Thyroid gland (tissue), 4 donors: Measurements from ENCODE around the gene SPTBN1. TPM values are rescaled to one million over a fixed set of nuclear protein-coding genes. Genes with fewer than 3 reads are reported as not detected.
A peak's percentile ranks its signal among the peaks of the same experiment; 100 is the strongest.

ENCODE experiments used
- DNase-seq, 2 donors: peaks; one replicate each; pipeline ENCODE4 v3.0.0-alpha.2; 2019
- H3K27ac ChIP-seq, 3 donors: fragments of 200-600 bp; sonication (generic); 1 replicate in 2 of 3; 2 replicates in 1 of 3; pipeline ENCODE4 v1.5.1; 2016 to 2019; ENCODE audit warnings: mild to moderate bottlenecking in 1 of 3, moderate library complexity in 1 of 3
- H3K27me3 ChIP-seq: fragments of 200-600 bp; sonication (generic); one replicate; pipeline ENCODE4 v1.5.1; 2019
- H3K36me3 ChIP-seq, 2 donors: fragments of 200-600 bp; sonication (generic); one replicate each; pipeline ENCODE4 v1.5.1; 2016 to 2019
- H3K4me1 ChIP-seq, 2 donors: fragments of 200-600 bp; sonication (generic); one replicate each; pipeline ENCODE4 v1.5.1; 2017 to 2019
- H3K4me3 ChIP-seq, 3 donors: fragments of 200-600 bp; sonication (generic); replicated peaks in 1 of 3; 1 replicate in 2 of 3; 2 replicates in 1 of 3; pipeline ENCODE4 v1.5.1; 2016; ENCODE audit warnings: mild to moderate bottlenecking in 1 of 3
- H3K9me3 ChIP-seq: fragments of 200-600 bp; sonication (generic); one replicate; pipeline ENCODE4 v1.5.1; 2017
- POLR2A ChIP-seq, 2 donors: fragments of 450-650 bp; IDR thresholded peaks; one replicate each; pipeline ENCODE4 v1.6.1; 2017; ENCODE audit warnings: antibody characterized with exemption in 2 of 2, mild to moderate bottlenecking in 2 of 2, moderate library complexity in 1 of 2
- WGBS, 2 donors: methylation state at CpG; one replicate each; pipeline ENCODE4 v1.1.5; 2017; 5-methylcytosine and 5-hydroxymethylcytosine counted together
- intact Hi-C: fragments of 100-400 bp; cut with DNase I; formaldehyde crosslinking; loops from one replicate; pipeline ENCODE4 v1.15.1; 2023
- total RNA-seq, 4 donors: library from RNA; depleted of rRNA; stranded (reverse); fragments of >200 nt; gene quantifications; one replicate each; pipeline ENCODE4 v1.2.3, GENCODE V29; 2016
- TF ChIP-seq, protein P1 (sequence below), 6 experiments: fragments of 200-600 bp in 3 of 6; fragments of 450-650 bp in 3 of 6; sonication (generic) in 3 of 6; IDR thresholded peaks; one replicate each; pipeline ENCODE4 v1.5.1; 2016 to 2019; ENCODE audit warnings: antibody characterized with exemption in 6 of 6, mild to moderate bottlenecking in 2 of 6, inconsistent platforms in 1 of 6, moderate library complexity in 1 of 6

Gene SPTBN1
- total RNA-seq, 4 donors from 2014 or later, result 381 to 513 (median 419) TPM

DNA sequence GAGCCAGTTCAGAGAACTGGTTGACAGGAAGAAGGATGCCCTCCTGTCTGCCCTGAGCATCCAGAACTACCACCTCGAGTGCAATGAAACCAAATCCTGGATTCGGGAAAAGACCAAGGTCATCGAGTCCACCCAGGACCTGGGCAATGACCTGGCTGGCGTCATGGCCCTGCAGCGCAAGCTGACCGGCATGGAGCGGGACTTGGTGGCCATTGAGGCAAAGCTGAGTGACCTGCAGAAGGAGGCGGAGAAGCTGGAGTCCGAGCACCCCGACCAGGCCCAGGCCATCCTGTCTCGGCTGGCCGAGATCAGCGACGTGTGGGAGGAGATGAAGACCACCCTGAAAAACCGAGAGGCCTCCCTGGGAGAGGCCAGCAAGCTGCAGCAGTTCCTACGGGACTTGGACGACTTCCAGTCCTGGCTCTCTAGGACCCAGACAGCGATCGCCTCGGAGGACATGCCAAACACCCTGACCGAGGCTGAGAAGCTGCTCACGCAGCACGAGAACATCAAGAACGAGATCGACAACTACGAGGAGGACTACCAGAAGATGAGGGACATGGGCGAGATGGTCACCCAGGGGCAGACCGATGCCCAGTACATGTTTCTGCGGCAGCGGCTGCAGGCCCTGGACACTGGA, 174.9 kb downstream of the SPTBN1 start:
- TF ChIP-seq POLR2A (IDR thresholded peaks at IDR 0.05), result no peak
- TF ChIP-seq, protein P1, sequence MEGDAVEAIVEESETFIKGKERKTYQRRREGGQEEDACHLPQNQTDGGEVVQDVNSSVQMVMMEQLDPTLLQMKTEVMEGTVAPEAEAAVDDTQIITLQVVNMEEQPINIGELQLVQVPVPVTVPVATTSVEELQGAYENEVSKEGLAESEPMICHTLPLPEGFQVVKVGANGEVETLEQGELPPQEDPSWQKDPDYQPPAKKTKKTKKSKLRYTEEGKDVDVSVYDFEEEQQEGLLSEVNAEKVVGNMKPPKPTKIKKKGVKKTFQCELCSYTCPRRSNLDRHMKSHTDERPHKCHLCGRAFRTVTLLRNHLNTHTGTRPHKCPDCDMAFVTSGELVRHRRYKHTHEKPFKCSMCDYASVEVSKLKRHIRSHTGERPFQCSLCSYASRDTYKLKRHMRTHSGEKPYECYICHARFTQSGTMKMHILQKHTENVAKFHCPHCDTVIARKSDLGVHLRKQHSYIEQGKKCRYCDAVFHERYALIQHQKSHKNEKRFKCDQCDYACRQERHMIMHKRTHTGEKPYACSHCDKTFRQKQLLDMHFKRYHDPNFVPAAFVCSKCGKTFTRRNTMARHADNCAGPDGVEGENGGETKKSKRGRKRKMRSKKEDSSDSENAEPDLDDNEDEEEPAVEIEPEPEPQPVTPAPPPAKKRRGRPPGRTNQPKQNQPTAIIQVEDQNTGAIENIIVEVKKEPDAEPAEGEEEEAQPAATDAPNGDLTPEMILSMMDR (IDR thresholded peaks at IDR 0.05), result no peak
- peaks cover 6 to 25% of the 10 kb centered on the region in 2 donors for H3K4me1 ChIP-seq

DNA sequence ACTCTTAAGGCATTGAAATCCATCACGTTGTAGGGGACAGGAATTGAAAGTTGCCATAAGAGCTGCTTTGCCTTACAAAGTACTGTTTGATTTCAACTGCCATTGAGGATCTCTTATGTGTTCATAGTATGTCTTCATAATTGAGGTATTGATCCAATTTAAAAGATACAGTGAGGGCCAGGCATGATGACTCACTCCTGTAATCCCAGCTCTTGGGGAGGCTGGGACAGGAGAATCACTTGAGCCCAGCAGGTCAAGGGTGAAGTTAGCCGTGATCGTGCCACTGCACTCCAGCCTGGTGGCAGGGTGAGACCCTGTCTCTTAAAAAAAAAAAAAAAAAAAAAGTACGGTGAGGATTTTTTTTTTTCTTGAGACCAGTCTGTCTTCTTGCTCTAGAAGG, 175.6 kb downstream of the SPTBN1 start:
- intact Hi-C loops, result no loop called here
- Histone ChIP-seq H3K36me3 (peaks cover 59 to 60% of the 10 kb centered on the region in 2 donors), H3K9me3 (no peaks in the 10 kb centered on the region), H3K27ac (peak overlapping the region in 1 of 3 donors; percentile 21), H3K4me1 (peaks cover 14 to 33% of the 10 kb centered on the region in 2 donors), H3K4me3 (no peak overlapping the region), H3K27me3 (no peaks in the 10 kb centered on the region)
- DNase-seq, result no peak
- 67 to 74% methylated on average over 4 of the region's 4 CpGs for WGBS, 2 donors
- TF ChIP-seq, protein P1 (IDR thresholded peaks at IDR 0.05), result no peak
- no peak for TF ChIP-seq POLR2A (IDR thresholded peaks at IDR 0.05)

More for the DNA sequence above, 174.9 kb downstream of the SPTBN1 start:
- Histone ChIP-seq H3K36me3 (peaks cover 63 to 68% of the 10 kb centered on the region in 2 donors), H3K9me3 (no peaks in the 10 kb centered on the region), H3K27me3 (no peaks in the 10 kb centered on the region), H3K4me3 (no peak overlapping the region), H3K27ac (peak overlapping the region in 1 of 3 donors; percentile 21)
- 76 to 87% methylated on average over 30 of the region's 30 CpGs for WGBS, 2 donors
- intact Hi-C loops, result no loop called here
- no peak for DNase-seq

DNA sequence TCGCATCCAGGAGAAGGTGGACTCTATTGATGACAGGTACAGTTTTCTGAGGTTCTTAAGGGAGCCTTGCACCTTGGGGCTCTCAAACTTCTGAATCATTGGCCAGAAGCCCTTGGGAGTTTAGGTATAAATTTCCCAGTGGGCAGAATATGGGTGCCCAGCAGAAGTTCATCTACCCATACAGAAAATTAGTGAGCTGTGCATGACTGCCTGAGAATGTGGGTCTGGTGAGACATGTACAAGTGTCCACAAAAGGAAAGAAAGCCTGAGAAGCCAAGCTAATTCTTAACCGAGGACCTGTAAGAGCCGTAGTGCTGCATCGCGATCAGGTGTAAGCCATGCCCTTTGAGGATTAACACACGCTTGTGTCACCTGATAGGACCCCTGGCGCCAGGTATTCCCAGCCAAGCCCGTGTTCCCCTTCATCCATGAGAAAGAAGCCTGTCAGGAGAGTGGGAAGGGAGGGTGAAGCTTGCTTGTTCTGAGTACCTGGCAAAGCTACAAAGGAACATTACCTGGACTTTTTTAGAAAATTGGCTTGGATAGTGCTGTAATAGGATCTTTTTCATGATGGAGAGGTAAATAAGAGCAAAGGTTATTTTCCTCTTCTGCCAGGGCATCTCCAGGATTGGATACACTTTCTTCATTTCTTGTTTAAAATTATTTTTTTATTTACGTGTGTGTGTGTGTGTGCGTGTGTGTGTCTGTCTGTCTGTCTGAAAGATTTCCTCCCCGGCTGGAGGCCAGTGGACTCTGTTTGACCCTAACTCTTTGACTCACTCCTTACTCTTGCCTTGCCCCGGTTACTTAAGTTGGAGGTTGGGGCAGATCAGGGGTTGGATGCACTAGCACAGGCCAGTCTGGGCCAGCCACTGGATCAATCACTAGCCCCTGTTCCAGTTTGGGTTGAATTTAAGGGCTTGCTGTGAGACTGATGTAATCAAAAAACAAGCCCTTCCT, 176.9 kb downstream of the SPTBN1 start:
- H3K27ac ChIP-seq, result peak overlapping the region; percentile 8 to 69 (median 21)
- no peaks in the 10 kb centered on the region for H3K9me3 ChIP-seq
- TF ChIP-seq, protein P1 (IDR thresholded peaks at IDR 0.05), result no peak
- TF ChIP-seq POLR2A (IDR thresholded peaks at IDR 0.05), result no peak
- no peaks in the 10 kb centered on the region for H3K27me3 ChIP-seq
- no peak overlapping the region for H3K4me3 ChIP-seq
- intact Hi-C loops, result no loop called here
- 84 to 92% methylated on average over 12 of the region's 12 CpGs for WGBS, 2 donors
- peaks cover 49 to 52% of the 10 kb centered on the region in 2 donors for H3K36me3 ChIP-seq
- no peak for DNase-seq
- peaks cover 19 to 36% of the 10 kb centered on the region in 2 donors for H3K4me1 ChIP-seq

DNA sequence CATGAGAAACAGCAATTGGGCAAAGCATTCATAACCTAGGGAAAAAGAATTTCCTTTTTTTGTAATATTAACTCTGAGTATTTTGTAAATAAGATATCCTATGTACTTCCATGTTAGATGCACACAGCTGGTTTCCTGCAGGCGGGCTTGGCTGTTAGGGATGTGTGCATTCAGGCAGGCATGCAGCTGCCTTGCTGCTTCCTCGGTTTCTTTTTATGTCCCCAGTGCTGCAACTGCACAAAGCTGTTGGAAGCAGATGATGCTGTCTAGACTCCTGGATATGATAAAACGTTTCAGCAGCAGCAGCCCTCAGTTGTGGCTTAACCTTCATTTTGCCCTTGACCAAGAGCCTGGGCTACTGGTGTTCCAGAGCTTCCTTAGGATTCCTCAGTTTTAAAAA, 177.9 kb downstream of the SPTBN1 start:
- H3K36me3 ChIP-seq, result peaks cover 48 to 52% of the 10 kb centered on the region in 2 donors
- intact Hi-C loops, result no loop called here
- 72 to 74% methylated on average over 3 of the region's 3 CpGs for WGBS, 2 donors
- DNase-seq, result no peak
- no peaks in the 10 kb centered on the region for H3K9me3 ChIP-seq
- TF ChIP-seq, protein P1 (IDR thresholded peaks at IDR 0.05), result no peak
- no peak for TF ChIP-seq POLR2A (IDR thresholded peaks at IDR 0.05)
- H3K27ac ChIP-seq, result peak overlapping the region; percentile 56 to 78 (median 69)
- no peak overlapping the region for H3K4me3 ChIP-seq
- peaks cover 19 to 36% of the 10 kb centered on the region in 2 donors for H3K4me1 ChIP-seq
- H3K27me3 ChIP-seq, result no peaks in the 10 kb centered on the region
